Mucosa of rectum (tissue), 2 donors: Measurements from ENCODE around the gene SH3D21.

Experiments
- H3K27ac ChIP-seq, 2 donors: one replicate each; pipeline ENCODE4 v1.7.0; 2013; ENCODE audit warnings: inconsistent platforms in 2 of 2, low read depth in 2 of 2, low read length in 2 of 2
- H3K27me3 ChIP-seq, 2 donors: one replicate each; pipeline ENCODE4 v1.7.0; 2013; ENCODE audit warnings: low read length in 2 of 2; ENCODE audit not compliant: control insufficient read depth in 2 of 2, insufficient read depth in 2 of 2
- H3K36me3 ChIP-seq, 2 donors: one replicate each; pipeline ENCODE4 v1.7.0; 2013; ENCODE audit warnings: low read length in 2 of 2; ENCODE audit not compliant: control insufficient read depth in 2 of 2, insufficient read depth in 2 of 2
- H3K4me1 ChIP-seq, 2 donors: one replicate each; pipeline ENCODE4 v1.7.0; 2013; ENCODE audit warnings: low read length in 2 of 2, mild to moderate bottlenecking in 1 of 2; ENCODE audit not compliant: control insufficient read depth in 2 of 2, insufficient read depth in 2 of 2
- H3K4me3 ChIP-seq, 2 donors: one replicate each; pipeline ENCODE4 v1.7.0; 2013; ENCODE audit warnings: low read length in 2 of 2
- H3K9ac ChIP-seq, 2 donors: one replicate each; pipeline ENCODE4 v1.7.0; 2013; ENCODE audit warnings: low read length in 2 of 2, low read depth in 1 of 2, mild to moderate bottlenecking in 1 of 2
- H3K9me3 ChIP-seq, 2 donors: one replicate each; pipeline ENCODE4 v1.7.0; 2013; ENCODE audit warnings: low read length in 2 of 2; ENCODE audit not compliant: control insufficient read depth in 2 of 2
- donor health status: healthy.
- donor health status: Normal muscosa, but diverticular disease.

The SH3D21 gene

DNA sequence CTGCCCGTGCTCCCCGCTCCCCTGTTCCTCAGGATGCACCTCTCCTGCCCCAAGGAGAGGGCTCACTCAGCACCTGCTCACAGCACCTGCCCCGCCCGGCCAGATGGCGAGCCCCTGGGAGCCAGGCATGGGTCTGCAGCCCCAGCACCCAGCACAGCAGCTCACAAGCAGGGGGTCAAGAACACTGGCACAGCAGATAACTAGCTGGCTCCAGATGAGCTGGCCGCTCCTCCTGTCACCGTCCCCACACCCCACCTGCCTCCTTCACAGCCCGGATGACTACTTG, 38.2 kb downstream of the SH3D21 start:
- Histone ChIP-seq H3K36me3 (peaks cover 50 to 60% of the 10 kb centered on the region in 2 donors), H3K27ac (no peak overlapping the region), H3K9me3 (no peaks in the 10 kb centered on the region)

GRCh38 chr1:36345353-36345752, 39.2 kb downstream of the SH3D21 start:
- H3K27ac ChIP-seq, result no peak overlapping the region
- H3K9me3 ChIP-seq, result no peaks in the 10 kb centered on the region
- no peak overlapping the region for H3K9ac ChIP-seq
- peaks cover 50 to 62% of the 10 kb centered on the region in 2 donors for H3K36me3 ChIP-seq
- no peaks in the 10 kb centered on the region for H3K27me3 ChIP-seq
- H3K4me1 ChIP-seq, result peaks cover 3 to 8% of the 10 kb centered on the region in 2 donors
- H3K4me3 ChIP-seq, result no peak overlapping the region

More for the DNA sequence above, 38.2 kb downstream of the SH3D21 start:
- Histone ChIP-seq H3K4me1 (peaks cover 0 to 7% of the 10 kb centered on the region in 2 donors), H3K4me3 (no peak overlapping the region), H3K27me3 (no peaks in the 10 kb centered on the region), H3K9ac (no peak overlapping the region)

GRCh38 chr1:36346741-36347370, 40.7 kb downstream of the SH3D21 start:
- no peak overlapping the region for H3K4me3 ChIP-seq
- H3K27ac ChIP-seq, result no peak overlapping the region
- H3K9me3 ChIP-seq, result no peaks in the 10 kb centered on the region
- peaks cover 14 to 18% of the 10 kb centered on the region in 2 donors for H3K4me1 ChIP-seq
- H3K36me3 ChIP-seq, result peaks cover 40 to 50% of the 10 kb centered on the region in 2 donors
- no peaks in the 10 kb centered on the region for H3K27me3 ChIP-seq
- no peak overlapping the region for H3K9ac ChIP-seq

- H3K27ac ChIP-seq, result no peak overlapping the region
Measured at GRCh38 chr1:36349241-36349671, 43.1 kb downstream of the SH3D21 start.

GRCh38 chr1:36349839-36350238, 43.7 kb downstream of the SH3D21 start:
- Histone ChIP-seq H3K4me1 (peaks cover 18 to 20% of the 10 kb centered on the region in 2 donors), H3K36me3 (peaks cover 45 to 61% of the 10 kb centered on the region in 2 donors), H3K9me3 (no peaks in the 10 kb centered on the region), H3K27ac (peak overlapping the region in 1 of 2 donors; percentile 41), H3K27me3 (no peaks in the 10 kb centered on the region), H3K4me3 (no peak overlapping the region), H3K9ac (no peak overlapping the region)

More at GRCh38 chr1:36349241-36349671, 43.1 kb downstream of the SH3D21 start:
- no peaks in the 10 kb centered on the region for H3K27me3 ChIP-seq
- H3K36me3 ChIP-seq, result peaks cover 46 to 61% of the 10 kb centered on the region in 2 donors
- no peak overlapping the region for H3K4me3 ChIP-seq
- peaks cover 18 to 20% of the 10 kb centered on the region in 2 donors for H3K4me1 ChIP-seq
- no peak overlapping the region for H3K9ac ChIP-seq
- no peaks in the 10 kb centered on the region for H3K9me3 ChIP-seq

GRCh38 chr1:36350659-36351226, 44.6 kb downstream of the SH3D21 start:
- H3K4me3 ChIP-seq, result no peak overlapping the region
- H3K27me3 ChIP-seq, result no peaks in the 10 kb centered on the region
- peaks cover 48 to 62% of the 10 kb centered on the region in 2 donors for H3K36me3 ChIP-seq
- H3K9me3 ChIP-seq, result no peaks in the 10 kb centered on the region
- peaks cover 18 to 20% of the 10 kb centered on the region in 2 donors for H3K4me1 ChIP-seq
- H3K27ac ChIP-seq, result peak overlapping the region; percentile 41
- no peak overlapping the region for H3K9ac ChIP-seq

GRCh38 chr1:36351227-36351977, 45.2 kb downstream of the SH3D21 start:
- peak overlapping the region; percentile 32 to 54 for H3K27ac ChIP-seq
- H3K9me3 ChIP-seq, result no peaks in the 10 kb centered on the region
- no peaks in the 10 kb centered on the region for H3K27me3 ChIP-seq
- H3K4me1 ChIP-seq, result peaks cover 18 to 20% of the 10 kb centered on the region in 2 donors
- no peak overlapping the region for H3K4me3 ChIP-seq
- H3K36me3 ChIP-seq, result peaks cover 52 to 59% of the 10 kb centered on the region in 2 donors
- no peak overlapping the region for H3K9ac ChIP-seq

DNA sequence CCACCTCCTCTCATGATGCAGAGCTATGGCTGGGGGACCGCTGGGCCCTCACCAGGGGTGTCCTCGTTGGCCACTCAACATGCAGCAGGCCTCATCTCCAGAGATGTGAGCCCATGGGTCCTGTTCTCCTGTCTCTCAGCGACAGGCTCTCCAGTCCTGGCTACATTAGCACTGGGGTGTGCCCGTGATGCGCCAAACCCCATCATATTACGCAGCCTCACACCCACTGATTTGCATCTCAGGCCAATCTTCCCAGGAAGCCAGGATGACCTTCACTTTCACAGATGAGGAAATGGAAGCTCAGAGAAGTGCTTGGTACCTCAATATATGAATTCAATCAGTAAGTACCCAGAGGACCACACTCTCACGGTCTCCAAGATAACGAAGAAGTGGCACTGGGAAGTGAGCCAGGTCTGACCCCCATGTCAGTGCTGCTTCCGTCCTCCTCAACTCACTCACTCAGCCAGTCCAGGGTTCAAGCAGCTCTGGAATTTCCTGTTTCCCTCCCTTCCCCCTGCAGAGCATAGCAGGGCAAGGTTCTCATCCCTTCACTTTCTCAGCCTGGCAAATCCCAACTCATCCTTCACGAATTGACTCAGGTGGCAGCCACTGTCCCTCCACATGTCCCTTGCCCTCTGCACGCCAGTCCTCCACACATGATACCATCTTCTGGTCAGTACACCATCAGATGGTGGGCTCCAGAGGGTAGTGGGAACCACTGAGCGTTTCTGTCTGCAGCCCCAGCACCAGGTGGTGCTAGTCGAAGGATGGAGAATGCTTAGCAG, 46.1 kb downstream of the SH3D21 start:
- Histone ChIP-seq H3K27me3 (no peaks in the 10 kb centered on the region), H3K27ac (peak overlapping the region in 1 of 2 donors; percentile 54), H3K4me3 (no peak overlapping the region), H3K9me3 (no peaks in the 10 kb centered on the region), H3K36me3 (peaks cover 49 to 60% of the 10 kb centered on the region in 2 donors), H3K4me1 (peaks cover 18 to 20% of the 10 kb centered on the region in 2 donors), H3K9ac (no peak overlapping the region)

- H3K4me3 ChIP-seq, result no peak overlapping the region
- no peak overlapping the region for H3K9ac ChIP-seq
- peaks cover 18 to 20% of the 10 kb centered on the region in 2 donors for H3K4me1 ChIP-seq
- H3K27me3 ChIP-seq, result no peaks in the 10 kb centered on the region
- no peaks in the 10 kb centered on the region for H3K9me3 ChIP-seq
- H3K27ac ChIP-seq, result peak overlapping the region in 1 of 2 donors; percentile 9
- peaks cover 50 to 61% of the 10 kb centered on the region in 2 donors for H3K36me3 ChIP-seq
Measured at GRCh38 chr1:36352910-36353878, 47.0 kb downstream of the SH3D21 start.
